ENCODE results near the gene SDHA. TPM values are rescaled to one million over a fixed set of nuclear protein-coding genes. Genes with fewer than 3 reads are reported as not detected.
"Not testable (repeated sequence)": the region's sequence is repeated elsewhere in the genome, so short reads cannot be mapped to it uniquely, and the experiment has no call there.

Gene SDHA
- total RNA-seq, 1 donor, result 186 TPM

- no peaks in the 10 kb centered on the region for H3K27me3 ChIP-seq (ENCODE audit: insufficient read depth, low read length)
- H3K4me1 ChIP-seq (ENCODE audit: insufficient read depth, low read length), result no peaks in the 10 kb centered on the region
- no peak overlapping the region for H3K4me3 ChIP-seq (ENCODE audit: low read length)
- no peaks in the 10 kb centered on the region for H3K9me3 ChIP-seq (ENCODE audit: low read depth, low read length)
Observed at GRCh38 chr5:199950-200645, 18.0 kb upstream of the SDHA start.

GRCh38 chr5:200985-201384 is 17.1 kb upstream of the SDHA start:
- Histone ChIP-seq H3K27me3 (ENCODE audit: insufficient read depth, low read length) (no peaks in the 10 kb centered on the region), H3K4me1 (ENCODE audit: insufficient read depth, low read length) (no peaks in the 10 kb centered on the region), H3K9me3 (ENCODE audit: low read depth, low read length) (no peaks in the 10 kb centered on the region), H3K4me3 (ENCODE audit: low read length) (no peak overlapping the region)

- H3K9me3 ChIP-seq (ENCODE audit: low read depth, low read length), result no peaks in the 10 kb centered on the region
- H3K4me3 ChIP-seq (ENCODE audit: low read length), result no peak overlapping the region
- no peaks in the 10 kb centered on the region for H3K4me1 ChIP-seq (ENCODE audit: insufficient read depth, low read length)
- no peaks in the 10 kb centered on the region for H3K27me3 ChIP-seq (ENCODE audit: insufficient read depth, low read length)
Observed at GRCh38 chr5:201672-202071, 16.4 kb upstream of the SDHA start.

- Histone ChIP-seq H3K4me3 (ENCODE audit: low read length) (no peak overlapping the region), H3K9me3 (ENCODE audit: low read depth, low read length) (no peaks in the 10 kb centered on the region), H3K4me1 (ENCODE audit: insufficient read depth, low read length) (no peaks in the 10 kb centered on the region), H3K27me3 (ENCODE audit: insufficient read depth, low read length) (no peaks in the 10 kb centered on the region)
Observed at GRCh38 chr5:203246-203930, 14.7 kb upstream of the SDHA start.

- no peaks in the 10 kb centered on the region for H3K4me1 ChIP-seq (ENCODE audit: insufficient read depth, low read length)
Observed at GRCh38 chr5:204001-204400, 14.1 kb upstream of the SDHA start.

GRCh38 chr5:204462-204861 is 13.7 kb upstream of the SDHA start:
- H3K4me3 ChIP-seq (ENCODE audit: low read length), result no peak overlapping the region
- H3K9me3 ChIP-seq (ENCODE audit: low read depth, low read length), result no peaks in the 10 kb centered on the region
- no peaks in the 10 kb centered on the region for H3K27me3 ChIP-seq (ENCODE audit: insufficient read depth, low read length)
- H3K4me1 ChIP-seq (ENCODE audit: insufficient read depth, low read length), result peaks cover under 1% of the 10 kb centered on the region

More at GRCh38 chr5:204001-204400, 14.1 kb upstream of the SDHA start:
- Histone ChIP-seq H3K27me3 (ENCODE audit: insufficient read depth, low read length) (no peaks in the 10 kb centered on the region), H3K4me3 (ENCODE audit: low read length) (no peak overlapping the region), H3K9me3 (ENCODE audit: low read depth, low read length) (no peaks in the 10 kb centered on the region)

GRCh38 chr5:204966-205670 is 13.0 kb upstream of the SDHA start:
- no peak overlapping the region for H3K4me3 ChIP-seq (ENCODE audit: low read length)
- no peaks in the 10 kb centered on the region for H3K9me3 ChIP-seq (ENCODE audit: low read depth, low read length)
- no peaks in the 10 kb centered on the region for H3K27me3 ChIP-seq (ENCODE audit: insufficient read depth, low read length)
- H3K4me1 ChIP-seq (ENCODE audit: insufficient read depth, low read length), result peaks cover 5% of the 10 kb centered on the region

- Histone ChIP-seq H3K4me3 (ENCODE audit: low read length) (no peak overlapping the region), H3K4me1 (ENCODE audit: insufficient read depth, low read length) (peaks cover 5% of the 10 kb centered on the region)
Observed at GRCh38 chr5:206406-206805, 11.7 kb upstream of the SDHA start.

GRCh38 chr5:206927-207536 is 11.1 kb upstream of the SDHA start:
- Histone ChIP-seq H3K9me3 (ENCODE audit: low read depth, low read length) (no peaks in the 10 kb centered on the region), H3K4me1 (ENCODE audit: insufficient read depth, low read length) (peaks cover 5% of the 10 kb centered on the region), H3K27me3 (ENCODE audit: insufficient read depth, low read length) (no peaks in the 10 kb centered on the region)

More at GRCh38 chr5:206406-206805, 11.7 kb upstream of the SDHA start:
- Histone ChIP-seq H3K27me3 (ENCODE audit: insufficient read depth, low read length) (no peaks in the 10 kb centered on the region), H3K9me3 (ENCODE audit: low read depth, low read length) (no peaks in the 10 kb centered on the region)

GRCh38 chr5:207599-207998 is 10.5 kb upstream of the SDHA start:
- H3K4me3 ChIP-seq (ENCODE audit: low read length), result no peak overlapping the region
- H3K27me3 ChIP-seq (ENCODE audit: insufficient read depth, low read length), result no peaks in the 10 kb centered on the region
- H3K9me3 ChIP-seq (ENCODE audit: low read depth, low read length), result no peaks in the 10 kb centered on the region
- peaks cover 5% of the 10 kb centered on the region for H3K4me1 ChIP-seq (ENCODE audit: insufficient read depth, low read length)

More at GRCh38 chr5:206927-207536, 11.1 kb upstream of the SDHA start:
- H3K4me3 ChIP-seq (ENCODE audit: low read length), result no peak overlapping the region

GRCh38 chr5:208449-209114 is 9.5 kb upstream of the SDHA start:
- no peak overlapping the region for H3K4me3 ChIP-seq (ENCODE audit: low read length)
- peaks cover 5% of the 10 kb centered on the region for H3K4me1 ChIP-seq (ENCODE audit: insufficient read depth, low read length)
- no peaks in the 10 kb centered on the region for H3K27me3 ChIP-seq (ENCODE audit: insufficient read depth, low read length)
- no peaks in the 10 kb centered on the region for H3K9me3 ChIP-seq (ENCODE audit: low read depth, low read length)

GRCh38 chr5:213803-214395 is 4.2 kb upstream of the SDHA start:
- no peaks in the 10 kb centered on the region for H3K9me3 ChIP-seq (ENCODE audit: low read depth, low read length)
- H3K27me3 ChIP-seq (ENCODE audit: insufficient read depth, low read length), result no peaks in the 10 kb centered on the region
- H3K4me1 ChIP-seq (ENCODE audit: insufficient read depth, low read length), result peaks cover 13% of the 10 kb centered on the region
- H3K4me3 ChIP-seq (ENCODE audit: low read length), result no peak overlapping the region

GRCh38 chr5:215256-215655 is 2.9 kb upstream of the SDHA start:
- not testable (repeated sequence) for H3K9me3 ChIP-seq (ENCODE audit: low read depth, low read length); H3K4me3 ChIP-seq (ENCODE audit: low read length); H3K27me3 ChIP-seq (ENCODE audit: insufficient read depth, low read length)
- H3K4me1 ChIP-seq (ENCODE audit: insufficient read depth, low read length), result peaks cover 17% of the 10 kb centered on the region

GRCh38 chr5:216076-216475 is 2.0 kb upstream of the SDHA start:
- H3K4me3 ChIP-seq (ENCODE audit: low read length); H3K9me3 ChIP-seq (ENCODE audit: low read depth, low read length); H3K27me3 ChIP-seq (ENCODE audit: insufficient read depth, low read length): not testable (repeated sequence)
- H3K4me1 ChIP-seq (ENCODE audit: insufficient read depth, low read length), result peaks cover 25% of the 10 kb centered on the region

Measured in mononuclear cell (primary cell).